GM18498 (cell line): Measurements from ENCODE around the gene CYP4F12.

Source experiments
- ATAC-seq: cut with Tn5 transposase; IDR thresholded peaks from one replicate; pipeline ENCODE4 v1.9.1; 2021; ENCODE audit warnings: mild to moderate bottlenecking, moderate library complexity; ENCODE audit not compliant: unreplicated experiment

CYP4F12 gene

GRCh38 chr19:15672580-15673175 lies at the start of gene CYP4F12:
TSS of gene CYP4F12 (plus strand) at chr19:15673087. CDS start at chr19:15673530, 443 bp downstream.
- no peak for ATAC-seq

DNA sequence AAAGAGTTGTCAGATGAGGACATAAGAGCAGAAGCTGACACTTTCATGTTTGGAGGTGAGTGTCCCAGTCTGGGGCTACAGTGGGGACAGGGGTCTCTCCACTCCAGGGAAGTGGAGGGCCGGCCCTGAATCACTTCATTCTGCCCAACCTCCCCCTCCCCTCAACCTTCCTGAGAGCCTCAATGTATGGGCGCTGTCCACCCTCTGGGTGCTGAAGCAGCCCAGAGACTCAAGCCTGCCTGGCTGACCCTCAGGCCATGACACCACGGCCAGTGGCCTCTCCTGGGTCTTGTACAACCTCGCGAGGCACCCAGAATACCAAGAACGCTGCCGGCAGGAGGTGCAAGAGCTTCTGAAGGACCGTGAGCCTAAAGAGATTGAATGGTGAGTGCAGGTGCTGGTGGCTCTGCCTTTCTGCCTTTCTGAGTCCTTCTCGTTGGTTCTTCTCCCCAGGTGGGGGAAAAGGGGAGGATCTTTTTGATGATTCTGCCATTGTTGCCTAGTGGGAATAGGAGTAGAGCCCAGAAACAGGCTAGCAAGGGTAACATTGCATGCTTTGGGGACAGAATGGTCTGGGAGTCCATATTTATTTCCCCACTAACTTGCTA lies 49.1 kb upstream of the CYP4F12 start:
- no peak for ATAC-seq

DNA sequence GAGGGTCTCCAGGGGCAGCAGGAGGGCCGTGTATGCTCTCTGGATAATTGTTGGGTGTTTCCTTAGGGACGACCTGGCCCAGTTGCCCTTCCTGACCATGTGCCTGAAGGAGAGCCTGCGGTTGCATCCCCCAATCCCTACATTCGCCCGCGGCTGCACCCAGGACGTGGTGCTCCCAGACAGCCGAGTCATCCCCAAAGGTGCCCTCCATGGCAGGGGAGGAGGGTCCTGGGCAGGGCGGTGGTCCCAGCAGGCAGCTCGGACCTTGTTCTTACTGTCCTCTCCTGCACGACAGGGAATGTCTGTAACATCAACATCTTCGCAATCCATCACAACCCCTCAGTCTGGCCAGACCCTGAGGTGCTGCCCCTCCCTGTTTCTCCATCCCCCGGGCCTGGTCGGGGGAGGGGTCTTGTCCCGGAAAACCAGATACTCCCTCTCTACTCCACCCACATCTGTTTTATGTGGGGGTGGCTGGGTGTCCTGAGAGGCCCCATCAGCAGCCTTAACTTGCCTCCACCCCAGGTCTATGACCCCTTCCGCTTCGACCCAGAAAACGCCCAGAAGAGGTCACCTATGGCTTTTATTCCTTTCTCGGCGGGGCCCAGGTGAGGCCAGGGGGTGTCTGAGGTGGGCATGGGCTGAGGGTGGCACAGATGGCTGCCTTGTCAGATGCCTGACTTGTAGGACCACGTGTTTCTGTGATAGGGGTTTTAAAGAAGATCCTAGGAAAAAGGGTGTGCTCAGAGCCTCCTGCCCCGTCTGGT lies 44.5 kb upstream of the CYP4F12 start:
- no peak for ATAC-seq

DNA sequence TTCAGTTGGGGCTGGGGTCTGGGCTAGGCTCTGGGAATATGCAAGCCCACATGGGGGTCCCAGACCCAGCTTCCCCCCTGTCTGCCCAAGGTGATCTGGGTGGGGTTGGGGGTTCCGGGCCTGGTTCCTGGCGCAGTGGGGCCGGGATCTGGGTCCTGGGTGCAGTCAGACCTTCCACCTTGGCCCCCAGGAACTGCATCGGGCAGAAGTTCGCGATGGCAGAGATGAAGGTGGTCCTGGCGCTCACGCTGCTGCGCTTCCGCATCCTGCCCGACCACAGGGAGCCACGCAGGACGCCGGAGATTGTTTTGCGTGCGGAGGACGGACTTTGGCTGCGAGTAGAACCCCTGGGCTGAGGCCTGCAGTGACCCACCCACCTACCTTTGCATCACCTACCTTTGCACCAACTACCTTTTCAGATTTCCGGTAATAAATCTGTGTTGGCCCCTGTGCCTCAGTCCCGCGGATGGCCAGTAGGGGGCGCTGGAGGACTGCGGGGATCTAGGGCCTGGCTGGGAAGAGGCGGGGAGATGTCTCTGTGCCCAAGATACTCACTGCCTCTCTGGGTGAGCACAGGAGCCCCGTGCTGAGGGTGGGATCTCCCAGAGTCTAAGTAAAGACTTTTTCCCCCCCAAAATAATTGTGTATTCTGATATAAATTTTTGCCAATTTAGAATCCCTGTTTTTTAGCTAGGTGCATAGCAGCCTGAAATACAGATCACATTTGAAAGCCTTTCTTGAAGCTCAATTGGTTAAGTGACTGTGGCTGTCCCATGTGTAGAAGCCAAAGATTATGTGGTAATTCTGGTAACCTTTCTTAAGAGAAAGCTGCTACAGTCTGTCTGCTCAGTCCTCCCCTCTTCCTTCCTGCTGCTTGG lies 43.6 kb upstream of the CYP4F12 start:
- ATAC-seq, result no peak

GRCh38 chr19:15631817-15632216 lies 41.1 kb upstream of the CYP4F12 start:
- no peak for ATAC-seq

DNA sequence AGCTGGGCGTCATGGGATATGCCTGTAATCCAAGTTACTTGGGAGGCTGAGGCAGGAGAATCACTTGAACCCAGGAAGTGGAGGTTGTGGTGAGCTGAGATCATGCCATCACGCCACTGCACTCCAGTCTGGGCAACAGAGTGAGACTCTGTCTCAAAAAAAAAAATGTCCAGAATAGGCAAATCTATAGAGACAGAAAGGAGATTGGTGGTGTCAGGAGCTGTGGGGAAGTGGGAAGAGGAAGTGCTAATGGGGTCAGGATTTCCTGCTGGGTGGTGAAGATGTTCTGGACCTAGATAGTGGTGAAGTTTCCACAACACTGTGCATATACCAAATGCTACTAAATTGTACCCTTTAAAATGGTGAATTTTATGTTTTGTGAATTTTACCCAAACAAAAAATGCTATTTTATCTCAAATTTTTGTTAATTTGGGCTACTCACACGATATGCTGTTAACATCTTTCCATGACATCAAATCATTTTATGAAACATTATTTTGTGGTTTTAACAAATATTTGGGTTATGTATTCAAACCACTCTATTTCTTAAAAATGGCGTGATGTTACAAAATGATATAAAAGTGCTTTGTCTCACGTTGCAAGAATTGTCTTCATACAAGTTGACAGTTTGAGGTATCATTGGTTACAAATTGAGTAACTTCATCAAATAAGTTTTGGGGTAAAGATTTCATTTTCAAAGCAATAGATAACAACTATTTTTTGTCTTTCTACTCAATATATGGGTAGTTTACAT lies 39.6 kb upstream of the CYP4F12 start:
- ATAC-seq, result no peak

DNA sequence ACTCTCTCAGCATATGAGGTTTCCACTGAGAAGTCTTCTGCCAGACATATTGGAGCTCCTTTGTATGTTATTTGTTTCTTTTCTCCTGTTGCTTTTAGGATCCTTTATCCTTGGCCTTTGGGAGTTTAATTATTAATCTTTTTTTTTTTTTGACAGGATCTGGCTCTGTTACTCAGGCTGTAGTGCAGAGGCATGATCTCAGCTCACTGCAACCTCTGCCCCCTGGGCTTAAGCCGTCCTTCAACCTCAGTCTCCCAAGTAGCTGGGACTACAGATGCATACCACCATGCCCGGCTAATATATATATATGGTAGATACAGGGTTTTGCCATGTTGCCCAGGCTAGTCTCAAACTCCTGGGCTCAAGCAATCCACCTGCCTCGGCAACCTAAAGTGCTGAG lies 38.8 kb upstream of the CYP4F12 start:
- no peak for ATAC-seq

GRCh38 chr19:15635016-15635805 lies 37.7 kb upstream of the CYP4F12 start:
- ATAC-seq, result no peak

DNA sequence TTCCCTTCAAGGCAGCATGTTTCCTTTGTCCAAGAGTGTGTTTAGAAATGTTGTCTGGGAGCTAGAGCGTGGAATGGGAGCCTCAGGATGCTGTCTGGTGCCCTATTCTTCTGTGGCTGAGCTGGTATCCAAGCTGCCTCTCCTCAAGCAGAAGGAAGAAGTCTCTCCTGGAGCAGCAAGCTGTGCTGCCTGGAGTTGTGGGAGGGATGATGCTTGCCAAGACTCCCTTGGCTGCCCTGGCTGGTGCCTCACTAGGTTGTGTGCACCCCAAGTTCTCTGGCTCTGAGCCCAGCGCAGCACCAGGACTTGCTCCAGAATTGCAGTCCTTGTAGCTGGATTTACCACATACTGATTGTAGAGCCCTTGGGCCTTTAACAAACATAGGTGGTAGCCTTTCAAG lies 36.9 kb upstream of the CYP4F12 start:
- ATAC-seq, result no peak

DNA sequence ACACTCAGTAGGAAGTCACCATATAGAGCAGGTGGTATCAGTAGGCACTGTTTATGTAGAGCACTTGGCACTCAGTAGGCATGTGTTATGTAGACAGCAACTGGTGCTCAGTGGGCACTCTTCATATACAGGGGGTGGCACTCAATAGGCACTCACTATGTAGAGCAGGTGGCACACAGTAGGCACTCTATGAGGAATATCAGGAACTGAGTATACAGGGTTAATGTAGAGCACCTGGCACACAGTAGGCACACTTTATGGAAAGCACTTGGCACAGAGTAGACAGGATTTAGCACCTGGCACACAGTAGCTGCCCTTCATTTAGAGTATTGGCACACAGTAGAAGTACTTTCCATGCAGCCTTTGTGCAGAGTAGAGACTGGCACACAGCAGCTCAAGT lies 33.3 kb upstream of the CYP4F12 start:
- ATAC-seq, result no peak

- no peak for ATAC-seq
These were observed 32.5 kb upstream of the CYP4F12 start, which contains the start of gene CYP4F3 for GRCh38 chr19:15640294-15640903. TSS of gene CYP4F3 (plus strand) at chr19:15640897. CDS start at chr19:15641416, 519 bp downstream.

DNA sequence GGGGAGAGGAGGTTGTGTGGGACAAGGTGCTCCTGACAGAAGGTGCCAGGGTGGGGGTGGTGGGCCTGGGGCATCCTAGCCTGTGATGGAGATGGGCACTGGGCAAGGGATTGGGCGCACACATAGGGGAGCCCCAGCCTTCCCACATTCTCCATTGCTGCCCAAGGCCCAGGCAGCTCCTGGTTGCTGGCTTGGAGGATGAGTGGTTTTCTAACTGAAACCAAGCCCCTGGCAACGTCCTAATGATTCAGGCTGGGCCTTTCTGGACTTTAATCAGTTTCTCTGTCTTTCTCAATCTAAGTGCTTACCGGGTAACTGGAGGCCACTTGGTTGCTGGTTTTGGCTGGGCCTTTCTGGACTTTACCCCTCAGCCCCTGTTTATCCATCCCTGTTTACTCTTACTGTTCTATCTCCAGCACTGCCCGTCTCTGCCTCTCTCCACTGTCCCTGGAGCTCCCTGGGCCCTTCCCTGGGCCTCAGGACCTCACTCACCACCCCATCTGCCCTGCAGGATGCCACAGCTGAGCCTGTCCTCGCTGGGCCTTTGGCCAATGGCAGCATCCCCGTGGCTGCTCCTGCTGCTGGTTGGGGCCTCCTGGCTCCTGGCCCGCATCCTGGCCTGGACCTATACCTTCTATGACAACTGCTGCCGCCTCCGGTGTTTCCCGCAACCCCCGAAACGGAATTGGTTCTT lies 31.8 kb upstream of the CYP4F12 start:
- ATAC-seq, result no peak

GRCh38 chr19:15641901-15642491 lies 30.9 kb upstream of the CYP4F12 start:
- no peak for ATAC-seq

DNA sequence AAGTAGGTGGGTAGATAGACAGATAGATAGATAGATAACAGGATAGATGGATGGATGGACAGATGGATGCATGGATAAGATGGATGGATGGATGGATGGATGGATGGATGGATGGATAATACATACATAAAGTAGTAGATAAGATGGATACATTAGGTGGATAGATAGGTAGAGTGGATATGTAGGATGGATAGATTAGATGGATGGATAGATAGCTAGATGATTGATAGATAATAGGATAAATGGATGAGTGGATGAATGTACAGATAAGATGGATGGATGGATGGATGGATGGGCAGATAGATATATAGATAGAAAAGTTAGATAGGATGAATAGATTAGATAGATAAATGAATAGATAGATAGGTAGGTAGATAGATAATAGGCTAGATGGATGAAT lies 30.1 kb upstream of the CYP4F12 start:
- ATAC-seq, result no peak

GRCh38 chr19:15643387-15643786 lies 29.5 kb upstream of the CYP4F12 start:
- ATAC-seq, result no peak

DNA sequence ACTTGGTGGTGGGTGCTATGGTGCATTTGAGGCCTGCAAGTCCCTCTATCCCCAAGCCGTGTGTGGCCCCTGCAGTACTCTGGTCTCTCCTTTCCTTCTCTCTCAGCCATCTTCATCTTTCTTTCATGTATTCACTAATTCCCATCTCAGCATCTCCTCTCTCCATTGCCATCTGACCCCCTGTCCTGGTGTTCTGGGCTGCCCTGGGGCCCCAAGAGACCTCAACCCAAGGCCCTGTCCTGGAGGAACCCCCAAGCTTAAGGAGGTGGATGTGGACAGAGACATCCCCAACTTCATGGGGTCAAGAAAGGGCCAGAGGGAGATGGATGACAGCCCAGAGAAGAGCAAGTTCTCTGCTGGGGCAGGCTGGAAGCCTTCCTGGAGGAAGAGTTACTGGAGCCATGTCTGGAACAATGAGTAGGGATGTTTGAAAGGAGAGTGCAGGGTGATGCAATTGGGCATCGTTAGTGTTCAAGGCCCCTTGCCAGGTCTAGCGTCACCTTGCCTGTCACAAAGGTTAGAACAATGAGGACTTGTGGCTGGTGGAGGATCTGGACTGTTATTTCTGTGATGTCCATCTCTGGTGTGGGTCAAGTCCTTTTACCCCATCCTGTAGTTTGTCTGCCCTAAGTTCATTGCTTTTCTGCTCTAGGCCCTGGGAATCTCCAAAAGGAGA lies 28.7 kb upstream of the CYP4F12 start:
- no peak for ATAC-seq

GRCh38 chr19:15644816-15645215 lies 28.1 kb upstream of the CYP4F12 start:
- ATAC-seq, result no peak

- ATAC-seq, result no peak
These were observed 23.4 kb upstream of the CYP4F12 start for GRCh38 chr19:15649526-15649925.
